ENCODE measurements around the gene BIN1. TPM values are rescaled to one million over a fixed set of nuclear protein-coding genes. Genes with fewer than 3 reads are reported as not detected.

The BIN1 gene
- total and polyA plus RNA-seq, 2 donors (not counting 1 experiment from before 2014, with no cell fraction given): 90.6 to 92.3 TPM

DNA sequence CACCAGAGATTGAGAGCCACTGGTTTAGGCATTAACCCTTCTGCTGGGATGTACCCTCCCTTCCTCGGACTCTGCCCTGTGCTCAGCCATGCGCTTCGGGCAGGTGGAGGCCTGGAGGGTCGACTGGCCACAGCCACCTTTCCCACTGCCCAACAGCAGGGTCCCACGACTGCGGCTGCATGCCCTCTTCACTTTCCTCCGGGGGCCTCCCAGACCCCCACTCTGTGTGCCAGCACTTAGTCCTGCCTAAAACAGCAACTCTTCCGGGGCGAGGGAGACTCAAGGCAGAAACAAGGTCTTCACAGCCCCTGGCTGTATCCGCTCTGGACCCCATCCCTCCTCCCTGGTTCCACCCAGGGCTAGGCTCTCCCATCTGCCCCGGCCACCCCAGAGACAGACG, 31.3 kb upstream of the BIN1 start:
- peaks cover 0 to 3% (median 0%) of the 10 kb centered on the region in 4 experiments for H3K27me3 ChIP-seq (replicated peaks in 1 of 4; ENCODE audit: control extremely low read depth in 1 of 4, control insufficient read depth in 3 of 4, insufficient read depth in 4 of 4, low read length in 3 of 4)
- 88% methylated on average over 11 of the region's 12 CpGs for WGBS (ENCODE audit: insufficient coverage)
- CTCF ChIA-PET: no interaction called here

DNA sequence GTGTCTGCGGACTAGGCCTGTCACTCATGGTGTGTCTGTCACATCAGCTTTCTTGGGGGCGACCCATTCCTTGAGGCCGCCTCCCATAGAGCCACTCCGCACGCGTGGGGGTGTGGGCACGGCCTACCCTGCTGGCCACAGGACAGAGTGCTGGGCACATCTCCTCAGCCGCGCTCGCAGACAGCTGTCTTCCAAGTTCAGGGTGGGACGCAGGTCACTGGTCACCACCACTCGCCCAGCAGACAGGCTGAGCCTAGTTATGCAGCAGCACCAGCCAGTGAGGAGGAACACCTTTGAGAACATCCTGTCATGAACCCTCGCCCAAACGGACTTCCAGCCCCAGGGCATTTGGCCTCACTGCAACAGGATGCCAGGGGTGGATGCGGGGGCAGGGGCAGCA, 30.8 kb upstream of the BIN1 start:
- no peak overlapping the region for H3K27ac Mint-ChIP-seq
- no peaks in the 10 kb centered on the region for H3K36me3 ChIP-seq (replicated peaks in 1 of 2; ENCODE audit: control extremely low read depth in 1 of 2, control insufficient read depth in 1 of 2, extremely low read depth in 1 of 2, insufficient read depth in 2 of 2, low read length in 1 of 2)
- no peak overlapping the region for H3K4me3 ChIP-seq (ENCODE audit: control extremely low read depth in 1 of 5, extremely low read depth in 1 of 5, insufficient read depth in 1 of 5, low read depth in 2 of 5, low read length in 4 of 5)
- H3K4me1 ChIP-seq (ENCODE audit: control insufficient read depth in 2 of 2, insufficient read depth in 2 of 2, low read length in 2 of 2): peaks cover 0 to 13% of the 10 kb centered on the region in 2 donors
- 84% methylated on average over 15 of the region's 15 CpGs for WGBS (ENCODE audit: insufficient coverage)
- H3K9ac ChIP-seq (ENCODE audit: low read length): no peak overlapping the region
- H3K9me3 Mint-ChIP-seq (ENCODE audit: insufficient read depth): no peaks in the 10 kb centered on the region
- peaks cover 3% of the 10 kb centered on the region for H3K27me3 Mint-ChIP-seq
- no peak overlapping the region for H3K4me2 ChIP-seq (replicated peaks; ENCODE audit: low read depth, low read length, poor library complexity, severe bottlenecking)
- H3K27me3 ChIP-seq (replicated peaks in 1 of 4; ENCODE audit: control extremely low read depth in 1 of 4, control insufficient read depth in 3 of 4, insufficient read depth in 4 of 4, low read length in 3 of 4): peaks cover 0 to 3% (median 0%) of the 10 kb centered on the region in 4 experiments
- H2AFZ ChIP-seq (ENCODE audit: insufficient read depth, low read depth, low read length, poor library complexity, severe bottlenecking): no peak overlapping the region
- H3K79me2 ChIP-seq (ENCODE audit: control insufficient read depth, insufficient read depth, low read length): no peaks in the 10 kb centered on the region
- TF ChIP-seq EZH2 (IDR thresholded peaks at IDR 0.05; ENCODE audit: borderline replicate concordance, insufficient read depth, low read depth, low read length, poor library complexity, severe bottlenecking): no peak
- TF ChIP-seq, protein P1, sequence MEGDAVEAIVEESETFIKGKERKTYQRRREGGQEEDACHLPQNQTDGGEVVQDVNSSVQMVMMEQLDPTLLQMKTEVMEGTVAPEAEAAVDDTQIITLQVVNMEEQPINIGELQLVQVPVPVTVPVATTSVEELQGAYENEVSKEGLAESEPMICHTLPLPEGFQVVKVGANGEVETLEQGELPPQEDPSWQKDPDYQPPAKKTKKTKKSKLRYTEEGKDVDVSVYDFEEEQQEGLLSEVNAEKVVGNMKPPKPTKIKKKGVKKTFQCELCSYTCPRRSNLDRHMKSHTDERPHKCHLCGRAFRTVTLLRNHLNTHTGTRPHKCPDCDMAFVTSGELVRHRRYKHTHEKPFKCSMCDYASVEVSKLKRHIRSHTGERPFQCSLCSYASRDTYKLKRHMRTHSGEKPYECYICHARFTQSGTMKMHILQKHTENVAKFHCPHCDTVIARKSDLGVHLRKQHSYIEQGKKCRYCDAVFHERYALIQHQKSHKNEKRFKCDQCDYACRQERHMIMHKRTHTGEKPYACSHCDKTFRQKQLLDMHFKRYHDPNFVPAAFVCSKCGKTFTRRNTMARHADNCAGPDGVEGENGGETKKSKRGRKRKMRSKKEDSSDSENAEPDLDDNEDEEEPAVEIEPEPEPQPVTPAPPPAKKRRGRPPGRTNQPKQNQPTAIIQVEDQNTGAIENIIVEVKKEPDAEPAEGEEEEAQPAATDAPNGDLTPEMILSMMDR (IDR thresholded peaks at IDR 0.05): no peak
- H3K9me3 ChIP-seq (ENCODE audit: control extremely low read depth in 1 of 3, control insufficient read depth in 2 of 3, insufficient read depth in 1 of 3, low read length in 2 of 3): no peaks in the 10 kb centered on the region
- ChIA-PET POLR2A (no interaction called here), CTCF (no interaction called here)
- H4K20me1 ChIP-seq (ENCODE audit: control insufficient read depth, insufficient read depth, low read length, poor library complexity, severe bottlenecking): no peaks in the 10 kb centered on the region
- DNase-seq: no peak
- intact Hi-C loops (cut with micrococcal nuclease): no loop called here
- H3K27ac ChIP-seq (ENCODE audit: low read length in 2 of 2): no peak overlapping the region
- ATAC-seq (ENCODE audit: low read depth): no peak
- H3K4me1 Mint-ChIP-seq: peaks cover 12% of the 10 kb centered on the region
- no peak overlapping the region for H3K4me3 Mint-ChIP-seq

More for the DNA sequence above, 31.3 kb upstream of the BIN1 start:
- no peak overlapping the region for H2AFZ ChIP-seq (ENCODE audit: insufficient read depth, low read depth, low read length, poor library complexity, severe bottlenecking)
- DNase-seq (no peak), ATAC-seq (ENCODE audit: low read depth) (no peak)
- Mint-ChIP-seq H3K27me3 (peaks cover 3% of the 10 kb centered on the region), H3K4me3 (no peak overlapping the region), H3K9me3 (ENCODE audit: insufficient read depth) (no peaks in the 10 kb centered on the region), H3K27ac (no peak overlapping the region), H3K4me1 (peaks cover 12% of the 10 kb centered on the region)
- H3K9ac ChIP-seq (ENCODE audit: low read length): no peak overlapping the region
- no peak overlapping the region for H3K4me2 ChIP-seq (replicated peaks; ENCODE audit: low read depth, low read length, poor library complexity, severe bottlenecking)
- TF ChIP-seq, protein P1 (IDR thresholded peaks at IDR 0.05): no peak
- TF ChIP-seq EZH2 (IDR thresholded peaks at IDR 0.05; ENCODE audit: borderline replicate concordance, insufficient read depth, low read depth, low read length, poor library complexity, severe bottlenecking): no peak
- no peaks in the 10 kb centered on the region for H3K36me3 ChIP-seq (replicated peaks in 1 of 2; ENCODE audit: control extremely low read depth in 1 of 2, control insufficient read depth in 1 of 2, extremely low read depth in 1 of 2, insufficient read depth in 2 of 2, low read length in 1 of 2)
- H3K4me3 ChIP-seq (ENCODE audit: control extremely low read depth in 1 of 5, extremely low read depth in 1 of 5, insufficient read depth in 1 of 5, low read depth in 2 of 5, low read length in 4 of 5): no peak overlapping the region
- no peaks in the 10 kb centered on the region for H3K9me3 ChIP-seq (ENCODE audit: control extremely low read depth in 1 of 3, control insufficient read depth in 2 of 3, insufficient read depth in 1 of 3, low read length in 2 of 3)
- H3K27ac ChIP-seq (ENCODE audit: low read length in 2 of 2): no peak overlapping the region
- H3K4me1 ChIP-seq (ENCODE audit: control insufficient read depth in 2 of 2, insufficient read depth in 2 of 2, low read length in 2 of 2): peaks cover 0 to 13% of the 10 kb centered on the region in 2 donors
- H4K20me1 ChIP-seq (ENCODE audit: control insufficient read depth, insufficient read depth, low read length, poor library complexity, severe bottlenecking): no peaks in the 10 kb centered on the region
- intact Hi-C loops (cut with micrococcal nuclease): no loop called here
- POLR2A ChIA-PET: no interaction called here
- no peaks in the 10 kb centered on the region for H3K79me2 ChIP-seq (ENCODE audit: control insufficient read depth, insufficient read depth, low read length)
